AG04449 (cell line): ENCODE results near the gene CFAP61.

Experiments used
- CTCF ChIA-PET: fragments of 350-600 bp; formaldehyde crosslinking; extraction: SDS; loops from one replicate; lab custom pipeline; 2021; ENCODE audit warnings: antibody characterized with exemption; lab: Yijun Ruan, JAX
- POLR2A ChIA-PET: fragments of 400-600, 350-600 bp; formaldehyde crosslinking; extraction: SDS; loops from one replicate; lab custom pipeline; 2020; ENCODE audit warnings: antibody characterized with exemption, inconsistent platforms; lab: Yijun Ruan, JAX
- DNase-seq: peaks from one replicate; pipeline ENCODE4 v3.0.0-alpha.2; 2010; ENCODE audit warnings: low read depth, low spot score
- H3K4me3 ChIP-seq: 2 replicates; pipeline ENCODE4 v1.5.1; 2011; ENCODE audit warnings: low read depth, mild to moderate bottlenecking, control low read depth, low read length
- TF ChIP-seq, protein P1 (sequence below): IDR thresholded peaks from one replicate; pipeline ENCODE4 v1.5.1; 2011; ENCODE audit warnings: mild to moderate bottlenecking, moderate library complexity, low read length, control low read depth, inconsistent platforms; ENCODE audit not compliant: insufficient read depth; ENCODE audit errors: missing control alignments

Gene CFAP61

GRCh38 chr20:20248620-20249200, 196.4 kb downstream of the CFAP61 start:
- POLR2A ChIA-PET, result no interaction called here
- TF ChIP-seq, protein P1, sequence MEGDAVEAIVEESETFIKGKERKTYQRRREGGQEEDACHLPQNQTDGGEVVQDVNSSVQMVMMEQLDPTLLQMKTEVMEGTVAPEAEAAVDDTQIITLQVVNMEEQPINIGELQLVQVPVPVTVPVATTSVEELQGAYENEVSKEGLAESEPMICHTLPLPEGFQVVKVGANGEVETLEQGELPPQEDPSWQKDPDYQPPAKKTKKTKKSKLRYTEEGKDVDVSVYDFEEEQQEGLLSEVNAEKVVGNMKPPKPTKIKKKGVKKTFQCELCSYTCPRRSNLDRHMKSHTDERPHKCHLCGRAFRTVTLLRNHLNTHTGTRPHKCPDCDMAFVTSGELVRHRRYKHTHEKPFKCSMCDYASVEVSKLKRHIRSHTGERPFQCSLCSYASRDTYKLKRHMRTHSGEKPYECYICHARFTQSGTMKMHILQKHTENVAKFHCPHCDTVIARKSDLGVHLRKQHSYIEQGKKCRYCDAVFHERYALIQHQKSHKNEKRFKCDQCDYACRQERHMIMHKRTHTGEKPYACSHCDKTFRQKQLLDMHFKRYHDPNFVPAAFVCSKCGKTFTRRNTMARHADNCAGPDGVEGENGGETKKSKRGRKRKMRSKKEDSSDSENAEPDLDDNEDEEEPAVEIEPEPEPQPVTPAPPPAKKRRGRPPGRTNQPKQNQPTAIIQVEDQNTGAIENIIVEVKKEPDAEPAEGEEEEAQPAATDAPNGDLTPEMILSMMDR, result no peak
- CTCF ChIA-PET, result interaction anchor here (2.2 kb wide), 1 partner anchor 11 kb away, joined by 6 read pairs; no protein-coding TSS in a partner anchor
- H3K4me3 ChIP-seq, result no peak overlapping the region
- no peak for DNase-seq

GRCh38 chr20:20251317-20251716, 199.0 kb downstream of the CFAP61 start:
- TF ChIP-seq, protein P1, result no peak
- DNase-seq, result no peak
- no peak overlapping the region for H3K4me3 ChIP-seq
- ChIA-PET CTCF (no interaction called here), POLR2A (no interaction called here)

DNA sequence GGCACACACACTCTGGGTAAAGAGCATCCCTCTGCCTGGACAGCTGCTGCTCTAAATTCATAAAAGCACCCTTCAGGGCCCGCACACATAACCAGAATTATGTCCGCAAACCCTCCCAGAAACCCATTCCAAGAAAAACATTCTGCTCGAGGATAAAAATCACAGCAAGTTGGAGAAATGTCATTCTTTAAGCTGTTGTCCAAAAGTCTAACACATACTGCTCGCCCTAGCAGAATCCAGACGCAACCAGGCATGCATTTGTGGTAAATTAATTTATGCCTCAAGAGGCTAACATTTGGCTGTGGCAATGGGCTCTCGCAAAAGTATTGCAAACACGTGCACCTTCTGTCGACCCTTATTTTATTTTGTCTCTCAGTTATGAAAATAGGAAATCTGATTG, 199.5 kb downstream of the CFAP61 start:
- POLR2A ChIA-PET, result no interaction called here
- H3K4me3 ChIP-seq, result no peak overlapping the region
- TF ChIP-seq, protein P1, result no peak
- no peak for DNase-seq
- CTCF ChIA-PET, result no interaction called here

DNA sequence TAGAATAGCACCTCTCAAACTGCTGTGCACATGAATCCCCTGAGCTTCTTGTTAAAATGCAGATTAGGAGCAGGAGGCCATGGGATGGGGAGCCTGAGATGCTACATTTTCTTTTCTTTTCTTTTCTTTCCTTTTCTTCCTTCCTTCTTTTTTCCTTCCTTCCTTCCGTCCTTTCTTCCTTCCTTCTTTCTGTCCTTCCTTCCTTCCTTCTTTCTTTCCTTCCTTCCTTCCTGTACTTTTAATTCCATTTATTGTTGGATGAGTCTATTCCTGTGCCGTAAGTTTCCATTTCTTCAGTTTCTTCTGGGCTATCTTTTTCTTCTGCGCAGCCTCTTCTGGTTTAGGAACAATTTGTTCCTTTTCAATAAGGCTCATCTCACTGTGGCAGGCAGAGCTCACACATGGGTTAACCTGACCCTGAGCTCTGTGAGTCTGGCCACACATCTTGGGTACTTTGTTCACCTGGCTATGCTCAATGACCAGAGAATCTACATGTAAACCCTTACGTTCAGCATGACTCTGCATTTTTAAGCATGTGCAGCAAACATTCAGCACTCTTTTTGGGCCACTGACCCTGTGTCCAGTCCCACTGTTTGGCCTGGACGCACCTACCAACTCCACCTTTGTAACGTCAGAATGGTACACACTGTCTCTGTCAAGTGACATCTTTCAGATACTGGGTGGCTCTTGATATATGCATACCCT, 200.9 kb downstream of the CFAP61 start:
- H3K4me3 ChIP-seq, result no peak overlapping the region
- ChIA-PET POLR2A (no interaction called here), CTCF (interaction anchor here (1.6 kb wide), 1 partner anchor 14 kb away, joined by 4 read pairs; no protein-coding TSS in a partner anchor)
- TF ChIP-seq, protein P1, result no peak
- no peak for DNase-seq

GRCh38 chr20:20253744-20254330, 201.5 kb downstream of the CFAP61 start:
- CTCF ChIA-PET, result interaction anchor here (1.0 to 1.6 kb wide), 2 partner anchors 15 to 165 kb away, joined by 3 to 4 read pairs; no protein-coding TSS in a partner anchor
- TF ChIP-seq, protein P1, result no peak

DNA sequence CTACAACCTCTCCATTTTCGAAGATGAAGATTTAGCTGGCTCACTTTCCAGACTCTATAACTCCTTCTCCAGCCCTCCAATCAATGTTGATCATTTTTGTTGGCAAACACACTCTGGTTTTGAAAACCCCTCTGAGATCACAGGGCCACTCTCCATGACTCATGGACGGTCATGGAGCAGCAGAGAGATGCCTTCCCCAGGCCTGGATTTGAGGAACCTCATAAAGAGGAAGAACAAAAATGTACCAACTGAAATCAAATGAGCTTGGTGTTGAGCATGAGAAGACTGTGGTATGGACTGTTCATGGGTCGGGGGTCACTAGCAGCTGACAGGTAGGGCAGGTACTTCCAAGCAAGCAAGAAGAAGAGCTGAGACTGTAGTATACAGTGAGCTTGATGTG, 202.8 kb downstream of the CFAP61 start:
- TF ChIP-seq, protein P1, result no peak
- POLR2A ChIA-PET, result no interaction called here
- no peak for DNase-seq
- no peak overlapping the region for H3K4me3 ChIP-seq
- CTCF ChIA-PET, result interaction anchor here (1.0 kb wide), 1 partner anchor 166 kb away, joined by 3 read pairs; no protein-coding TSS in a partner anchor

More at GRCh38 chr20:20253744-20254330, 201.5 kb downstream of the CFAP61 start:
- H3K4me3 ChIP-seq, result no peak overlapping the region
- POLR2A ChIA-PET, result no interaction called here
- no peak for DNase-seq
